IMR-90 (cell line): Measurements from ENCODE around the gene EML1. TPM values are rescaled to one million over a fixed set of nuclear protein-coding genes. Genes with fewer than 3 reads are reported as not detected.

Source experiments
- ATAC-seq: fragments of 200-7000 bp; cut with Tn5 transposase; 2 replicates; pipeline ENCODE4 v1.9.1; 2020; ENCODE audit warnings: low read depth, mild to moderate bottlenecking, moderate library complexity
- BruUV-seq: library from RNA; stranded (reverse); fragments of 400-500 nt; replicated peaks from 2 replicates; lab custom pipeline; 2021; lab: Mats Ljungman, UMichigan
- CTCF ChIA-PET: fragments of 300-600 bp; formaldehyde crosslinking; extraction: SDS; loops from one replicate; lab custom pipeline; 2021; ENCODE audit warnings: antibody characterized with exemption; lab: Yijun Ruan, JAX
- POLR2A ChIA-PET: fragments of 300-600 bp; sonication (Branson Sonifier 250); formaldehyde crosslinking; loops from one replicate; lab custom pipeline; 2022; ENCODE audit warnings: antibody characterized with exemption; ENCODE audit not compliant: unreplicated experiment; lab: Charles Lee
- DNase-seq: peaks from one replicate; pipeline ENCODE4 v3.0.0; 2013
- H2AFZ ChIP-seq: replicated peaks from 2 replicates; pipeline ENCODE3; 2013; ENCODE audit warnings: low read length, mild to moderate bottlenecking; ENCODE audit not compliant: poor library complexity
- H2AK5ac ChIP-seq: 2 replicates; pipeline ENCODE4 v1.6.1; 2013; ENCODE audit warnings: low read depth, low read length, inconsistent platforms
- H2AK9ac ChIP-seq: replicated peaks from 2 replicates; pipeline ENCODE3; 2013; ENCODE audit warnings: mild to moderate bottlenecking, low read depth, low read length, moderate library complexity; ENCODE audit not compliant: poor library complexity
- H2BK120ac ChIP-seq: 2 replicates; pipeline ENCODE4 v1.6.1; 2013; ENCODE audit warnings: low read depth, low read length, inconsistent platforms
- H2BK15ac ChIP-seq: 3 replicates; pipeline ENCODE4 v1.6.1; 2013; ENCODE audit warnings: low read depth, low read length, inconsistent platforms
- H2BK20ac ChIP-seq: 2 replicates; pipeline ENCODE4 v1.6.1; 2013; ENCODE audit warnings: low read depth, mild to moderate bottlenecking, inconsistent platforms, low read length, moderate library complexity
- H2BK5ac ChIP-seq: 2 replicates; pipeline ENCODE4 v1.6.1; 2013; ENCODE audit warnings: mild to moderate bottlenecking, low read depth, low read length, inconsistent platforms; ENCODE audit not compliant: poor library complexity, severe bottlenecking
- H3K14ac ChIP-seq: replicated peaks from 2 replicates; pipeline ENCODE4 v1.6.1; 2013; ENCODE audit warnings: low read depth, low read length, inconsistent platforms
- H3K18ac ChIP-seq: 2 replicates; pipeline ENCODE4 v1.6.1; 2013; ENCODE audit warnings: low read depth, low read length, control low read depth
- H3K23ac ChIP-seq: 2 replicates; pipeline ENCODE4 v1.6.1; 2013; ENCODE audit warnings: low read depth, low read length, inconsistent platforms
- H3K27ac ChIP-seq: 2 replicates; pipeline ENCODE4 v1.5.1; 2013; ENCODE audit warnings: mild to moderate bottlenecking, control low read depth, low read length; ENCODE audit not compliant: insufficient read depth
- H3K27me3 ChIP-seq: 2 replicates; pipeline ENCODE4 v1.6.1; 2013; ENCODE audit warnings: low read length; ENCODE audit not compliant: control insufficient read depth, insufficient read depth
- H3K36me3 ChIP-seq: 2 replicates; pipeline ENCODE4 v1.6.1; 2013; ENCODE audit warnings: low read length, mixed read lengths; ENCODE audit not compliant: control insufficient read depth, insufficient read depth
- H3K4ac ChIP-seq: 2 replicates; pipeline ENCODE4 v1.6.1; 2013; ENCODE audit warnings: low read depth, low read length, inconsistent platforms
- H3K4me1 ChIP-seq: 2 replicates; pipeline ENCODE4 v1.6.1; 2013; ENCODE audit warnings: low read length, mixed read lengths; ENCODE audit not compliant: control insufficient read depth, insufficient read depth
- H3K4me2 ChIP-seq: 2 replicates; pipeline ENCODE4 v1.6.1; 2013; ENCODE audit warnings: low read depth, mild to moderate bottlenecking, control low read depth, low read length, moderate library complexity
- H3K4me3 ChIP-seq: 2 replicates; pipeline ENCODE4 v1.5.1; 2013; ENCODE audit warnings: low read depth, mild to moderate bottlenecking, control low read depth, low read length, moderate library complexity; ENCODE audit not compliant: insufficient read depth
- H3K56ac ChIP-seq: 2 replicates; pipeline ENCODE4 v1.6.1; 2013; ENCODE audit warnings: low read length, inconsistent platforms; ENCODE audit not compliant: insufficient read depth; ENCODE audit errors: extremely low read depth
- H3K79me1 ChIP-seq, 2 experiments: 2 replicates each; pipeline ENCODE4 v1.6.1; 2013; ENCODE audit warnings: low read length in 2 of 2, inconsistent platforms in 1 of 2, low read depth in 1 of 2
- H3K9ac ChIP-seq: 2 replicates; pipeline ENCODE4 v1.6.1; 2013; ENCODE audit warnings: low read depth, low read length, control low read depth
- H3K9me1 ChIP-seq: 2 replicates; pipeline ENCODE4 v1.6.1; 2013; ENCODE audit warnings: low read length, inconsistent platforms; ENCODE audit not compliant: insufficient read depth
- H3K9me3 ChIP-seq: 2 replicates; pipeline ENCODE4 v1.6.1; 2013; ENCODE audit warnings: low read length; ENCODE audit not compliant: control insufficient read depth, insufficient read depth
- H4K20me1 ChIP-seq: 2 replicates; pipeline ENCODE4 v1.6.1; 2013; ENCODE audit warnings: low read length, inconsistent platforms; ENCODE audit not compliant: insufficient read depth
- H4K5ac ChIP-seq: 2 replicates; pipeline ENCODE4 v1.6.1; 2013; ENCODE audit warnings: mild to moderate bottlenecking, low read depth, low read length, control low read depth
- H4K8ac ChIP-seq, 2 experiments: 2 replicates each; pipeline ENCODE4 v1.6.1; 2013; ENCODE audit warnings: low read depth in 2 of 2, low read length in 2 of 2, control low read depth in 1 of 2, inconsistent platforms in 1 of 2
- H4K91ac ChIP-seq: 2 replicates; pipeline ENCODE4 v1.6.1; 2013; ENCODE audit warnings: low read depth, low read length, inconsistent platforms; ENCODE audit not compliant: insufficient read depth
- BHLHE40 ChIP-seq: fragments of 150-350 bp; IDR thresholded peaks from 2 replicates; pipeline ENCODE4 v1.6.1; 2016; ENCODE audit warnings: mild to moderate bottlenecking, low read depth, low read length
- CEBPB ChIP-seq: IDR thresholded peaks from 2 replicates; pipeline ENCODE4 v1.6.1; 2012; ENCODE audit warnings: low read depth, low read length, improper control_type of control experiment
- CHD1 ChIP-seq: IDR thresholded peaks from 2 replicates; pipeline ENCODE4 v1.6.1; 2012; ENCODE audit warnings: low read depth, low read length, improper control_type of control experiment
- CTCF ChIP-seq: conservative IDR thresholded peaks from 2 replicates; pipeline ENCODE4 v1.5.1; 2012; ENCODE audit warnings: mild to moderate bottlenecking, low read depth, low read length, improper control_type of control experiment
- ELK1 ChIP-seq: fragments of 150-350 bp; IDR thresholded peaks from 2 replicates; pipeline ENCODE4 v1.6.1; 2016; ENCODE audit warnings: low read depth, mild to moderate bottlenecking, low read length, moderate library complexity, borderline replicate concordance
- FOS ChIP-seq: fragments of 150-350 bp; IDR thresholded peaks from 2 replicates; pipeline ENCODE4 v1.6.1; 2016; ENCODE audit warnings: low read depth, low read length
- MAFK ChIP-seq: IDR thresholded peaks from 2 replicates; pipeline ENCODE4 v1.6.1; 2012; ENCODE audit warnings: low read depth, low read length, improper control_type of control experiment
- MAZ ChIP-seq: IDR thresholded peaks from 2 replicates; pipeline ENCODE4 v1.6.1; 2012; ENCODE audit warnings: low read depth, mild to moderate bottlenecking, low read length, improper control_type of control experiment, moderate library complexity, borderline replicate concordance
- MXI1 ChIP-seq: IDR thresholded peaks from 2 replicates; pipeline ENCODE4 v1.6.1; 2012; ENCODE audit warnings: low read depth, mild to moderate bottlenecking, low read length, moderate library complexity, borderline replicate concordance
- NFE2L2 ChIP-seq: fragments of 150-350 bp; IDR thresholded peaks from 2 replicates; pipeline ENCODE4 v1.6.1; 2016; ENCODE audit warnings: low read depth, mild to moderate bottlenecking, low read length
- RFX5 ChIP-seq: IDR thresholded peaks from 2 replicates; pipeline ENCODE4 v1.8.0; 2012; ENCODE audit warnings: low read depth, mild to moderate bottlenecking, low read length, moderate library complexity
- SMC3 ChIP-seq: fragments of 150-350 bp; IDR thresholded peaks from 2 replicates; pipeline ENCODE4 v1.6.1; 2016; ENCODE audit warnings: low read depth, mild to moderate bottlenecking, antibody characterized with exemption, low read length, moderate library complexity
- WGBS, 2 experiments: methylation state at CpG; one replicate each; pipeline versions ENCODE4 v1.1.5 to v1.1.7; 2013; ENCODE audit warnings: missing lambda C conversion rate in 2 of 2; ENCODE audit not compliant: insufficient read length in 1 of 2; ENCODE audit errors: extremely low coverage in 2 of 2; 5-methylcytosine and 5-hydroxymethylcytosine counted together
- dilution Hi-C: fragments of 300-500 bp; cut with HindIII; formaldehyde crosslinking; loops from one replicate; pipeline ENCODE4 v1.14.3; 2018; ENCODE audit warnings: low sequenced_read_pairs; ENCODE audit not compliant: unreplicated experiment
- in situ Hi-C: fragments of 300-500 bp; cut with MboI; formaldehyde crosslinking; loops from 3 replicates; pipeline ENCODE4 v1.14.3; 2019; ENCODE audit warnings: low sequenced_read_pairs, inconsistent platforms, mixed read lengths
- intact Hi-C: fragments of 100-400 bp; cut with micrococcal nuclease; formaldehyde crosslinking; loops from 2 replicates; pipeline ENCODE4 v1.10.0; 2022
- polyA plus RNA-seq, 3 experiments: library from polyadenylated mRNA; depleted of rRNA; stranded (reverse); fragments of >200 nt; gene quantifications; 2 replicates each; pipeline ENCODE4 v1.2.3, GENCODE V29; 2012; ENCODE audit warnings: low replicate concordance in 1 of 3
- total RNA-seq: library from RNA; depleted of rRNA; stranded (reverse); fragments of >200 nt; gene quantifications from 2 replicates; pipeline ENCODE4 v1.2.3, GENCODE V29; 2012
- TF ChIP-seq, protein P1 (sequence below): fragments of 150-350 bp; IDR thresholded peaks from 2 replicates; pipeline ENCODE4 v1.6.1; 2017; ENCODE audit warnings: mild to moderate bottlenecking, antibody characterized with exemption, low read length, low read depth

EML1 gene
- total and polyA plus RNA-seq, 2 of the 4 experiments (the other 2 are of a cell fraction): 14.0 to 42.3 TPM

DNA sequence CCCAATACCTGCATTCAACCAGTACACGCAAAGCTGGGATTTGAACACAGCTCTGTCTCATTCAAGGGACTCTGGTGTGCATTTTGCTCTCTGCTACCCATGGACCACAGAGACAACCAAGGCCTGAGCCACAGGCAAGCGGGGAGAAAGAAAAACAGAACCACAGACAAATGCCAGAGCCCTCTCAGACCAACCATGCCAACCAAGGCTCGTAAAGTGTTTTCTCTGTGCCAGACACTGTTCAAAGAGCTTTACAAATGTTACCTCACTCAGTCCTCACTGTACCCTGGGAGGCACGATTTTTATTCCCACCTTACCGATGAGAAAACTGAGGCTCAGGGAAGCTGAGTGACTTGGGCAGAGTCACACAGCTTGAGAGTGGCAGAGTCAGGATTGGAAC lies 32.4 kb upstream of the EML1 start:
- no peaks in the 10 kb centered on the region for H3K9me3 ChIP-seq
- CTCF ChIA-PET: no interaction called here
- no peak overlapping the region for H3K4me3 ChIP-seq
- in situ Hi-C loops (no loop called here), intact Hi-C loops (no loop called here), dilution Hi-C loops (no loop called here)
- H3K23ac ChIP-seq: no peak overlapping the region
- peaks cover 28% of the 10 kb centered on the region for H3K4me1 ChIP-seq
- peak overlapping the region; percentile 24; the same call in 1 of the 2 replicates for H2BK120ac ChIP-seq
- H3K36me3 ChIP-seq: no peaks in the 10 kb centered on the region
- H3K14ac ChIP-seq: peak overlapping the region; percentile 14; the same call in 1 of the 2 replicates
- WGBS, 2 experiments: 100% methylated on average over 2 of the region's 5 CpGs; no CpG with 5 or more reads in 1 of the 2 experiments
- H4K91ac ChIP-seq: no peak overlapping the region
- H2BK5ac ChIP-seq: no peak overlapping the region
- H2BK15ac ChIP-seq: no peak overlapping the region; the same call in 2 of the 3 replicates
- H2AK5ac ChIP-seq: peak overlapping the region; percentile 40
- no peak overlapping the region for H4K8ac ChIP-seq
- no peak for TF ChIP-seq BHLHE40
- TF ChIP-seq, protein P1, sequence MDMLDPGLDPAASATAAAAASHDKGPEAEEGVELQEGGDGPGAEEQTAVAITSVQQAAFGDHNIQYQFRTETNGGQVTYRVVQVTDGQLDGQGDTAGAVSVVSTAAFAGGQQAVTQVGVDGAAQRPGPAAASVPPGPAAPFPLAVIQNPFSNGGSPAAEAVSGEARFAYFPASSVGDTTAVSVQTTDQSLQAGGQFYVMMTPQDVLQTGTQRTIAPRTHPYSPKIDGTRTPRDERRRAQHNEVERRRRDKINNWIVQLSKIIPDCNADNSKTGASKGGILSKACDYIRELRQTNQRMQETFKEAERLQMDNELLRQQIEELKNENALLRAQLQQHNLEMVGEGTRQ: no peak
- no peak for TF ChIP-seq FOS
- no peak for TF ChIP-seq MAZ
- TF ChIP-seq ELK1: no peak
- TF ChIP-seq NFE2L2: no peak
- no peak for TF ChIP-seq MXI1
- TF ChIP-seq CHD1: no peak
- TF ChIP-seq CEBPB: no peak
- no peak for TF ChIP-seq SMC3
- TF ChIP-seq CTCF: no peak
- TF ChIP-seq MAFK: no peak
- no peak for TF ChIP-seq RFX5
- no peak overlapping the region for H3K9ac ChIP-seq
- H3K27me3 ChIP-seq: no peaks in the 10 kb centered on the region
- H3K18ac ChIP-seq: no peak overlapping the region
- H4K20me1 ChIP-seq: peaks cover 4% of the 10 kb centered on the region; the same call in 1 of the 2 replicates
- H2BK20ac ChIP-seq: peak overlapping the region; percentile 33
- H3K4me2 ChIP-seq: no peak overlapping the region
- peaks cover 16% of the 10 kb centered on the region for H3K9me1 ChIP-seq
- no peak overlapping the region for H3K27ac ChIP-seq
- H2AK9ac ChIP-seq: peak overlapping the region; percentile 57
- no TSS peak for BruUV-seq
- no peak for ATAC-seq
- POLR2A ChIA-PET: no interaction called here
- no peak overlapping the region for H4K5ac ChIP-seq
- DNase-seq: no peak
- peak overlapping the region; percentile 55 for H3K4ac ChIP-seq
- peak overlapping the region; percentile 37 for H2AFZ ChIP-seq
- peaks cover 0 to 7% of the 10 kb centered on the region in 2 experiments; a peak in 2 of 4 replicates for H3K79me1 ChIP-seq
- no peak overlapping the region for H3K56ac ChIP-seq
